VCaP (cell line): Measurements from ENCODE around the gene GALNT5.
"Not testable (repeated sequence)": the region's sequence is repeated elsewhere in the genome, so short reads cannot be mapped to it uniquely, and the experiment has no call there.

Experiments used
- H3K27ac ChIP-seq: fragments of 450-650 bp; 2 replicates; pipeline ENCODE4 v1.5.1; 2017
- TF ChIP-seq, protein P1 (sequence below): fragments of 450-650 bp; conservative IDR thresholded peaks from 2 replicates; pipeline ENCODE4 v1.5.1; 2017; ENCODE audit warnings: mild to moderate bottlenecking, moderate library complexity

GALNT5 gene

DNA sequence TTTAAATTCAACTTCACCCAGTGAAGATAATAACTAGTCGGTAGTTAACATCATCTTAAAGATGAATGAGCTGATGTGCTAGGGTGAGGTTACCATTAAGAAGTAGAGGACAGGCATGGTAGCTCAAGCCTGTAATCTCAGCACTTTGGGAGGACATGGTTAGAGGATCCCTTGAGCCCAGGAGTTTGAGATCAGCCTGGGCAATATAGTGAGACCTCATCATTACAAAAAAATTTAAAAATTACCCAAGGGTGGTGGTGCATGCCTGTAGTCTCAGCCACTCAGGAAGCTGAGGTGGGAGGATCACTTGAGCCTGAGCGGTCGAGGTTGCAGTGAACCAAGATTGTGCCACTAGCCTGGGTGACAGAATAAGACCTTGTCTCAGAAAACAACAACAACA, 4.7 kb downstream of the GALNT5 start:
- TF ChIP-seq, protein P1, sequence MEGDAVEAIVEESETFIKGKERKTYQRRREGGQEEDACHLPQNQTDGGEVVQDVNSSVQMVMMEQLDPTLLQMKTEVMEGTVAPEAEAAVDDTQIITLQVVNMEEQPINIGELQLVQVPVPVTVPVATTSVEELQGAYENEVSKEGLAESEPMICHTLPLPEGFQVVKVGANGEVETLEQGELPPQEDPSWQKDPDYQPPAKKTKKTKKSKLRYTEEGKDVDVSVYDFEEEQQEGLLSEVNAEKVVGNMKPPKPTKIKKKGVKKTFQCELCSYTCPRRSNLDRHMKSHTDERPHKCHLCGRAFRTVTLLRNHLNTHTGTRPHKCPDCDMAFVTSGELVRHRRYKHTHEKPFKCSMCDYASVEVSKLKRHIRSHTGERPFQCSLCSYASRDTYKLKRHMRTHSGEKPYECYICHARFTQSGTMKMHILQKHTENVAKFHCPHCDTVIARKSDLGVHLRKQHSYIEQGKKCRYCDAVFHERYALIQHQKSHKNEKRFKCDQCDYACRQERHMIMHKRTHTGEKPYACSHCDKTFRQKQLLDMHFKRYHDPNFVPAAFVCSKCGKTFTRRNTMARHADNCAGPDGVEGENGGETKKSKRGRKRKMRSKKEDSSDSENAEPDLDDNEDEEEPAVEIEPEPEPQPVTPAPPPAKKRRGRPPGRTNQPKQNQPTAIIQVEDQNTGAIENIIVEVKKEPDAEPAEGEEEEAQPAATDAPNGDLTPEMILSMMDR, result no peak
- H3K27ac ChIP-seq, result no peak overlapping the region

DNA sequence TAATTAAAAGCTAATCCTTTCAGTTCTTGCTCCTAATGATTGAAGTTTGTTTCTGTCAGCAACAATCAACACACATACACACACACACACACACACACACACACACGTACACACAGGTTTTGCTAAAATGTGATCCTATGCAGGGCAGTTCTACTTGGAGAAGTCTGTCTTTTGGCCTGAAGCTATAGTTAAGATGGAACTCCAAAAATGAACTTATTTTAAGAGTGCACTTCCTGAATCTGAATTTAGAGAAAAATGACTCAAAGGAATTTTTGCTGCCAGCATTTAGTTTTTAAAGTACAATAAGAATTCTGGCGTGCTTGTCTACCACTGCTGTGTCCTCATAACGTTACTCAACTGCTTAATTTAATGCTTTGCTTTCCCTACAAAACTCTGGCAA, 6.6 kb downstream of the GALNT5 start:
- TF ChIP-seq, protein P1, result no peak
- no peak overlapping the region for H3K27ac ChIP-seq

DNA sequence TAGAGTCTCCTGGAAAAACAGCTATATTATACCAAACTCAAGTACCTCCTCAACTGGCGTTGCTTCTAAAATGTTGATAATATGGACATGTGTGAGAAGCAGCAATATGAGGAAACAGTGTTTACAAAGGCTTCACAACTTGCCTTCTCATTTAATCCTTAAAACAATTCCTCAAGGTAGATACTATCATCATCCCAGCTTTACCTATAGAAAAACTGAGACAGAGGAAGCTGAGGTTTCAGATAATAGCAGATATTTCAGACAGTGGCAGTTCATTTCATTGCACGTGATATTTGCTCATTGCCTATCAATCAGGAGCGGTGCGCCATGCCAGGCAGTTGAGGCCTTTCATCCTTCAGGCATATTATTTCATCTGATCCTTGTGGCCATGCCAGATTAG, 8.3 kb downstream of the GALNT5 start:
- TF ChIP-seq, protein P1, result no peak
- no peak overlapping the region for H3K27ac ChIP-seq

DNA sequence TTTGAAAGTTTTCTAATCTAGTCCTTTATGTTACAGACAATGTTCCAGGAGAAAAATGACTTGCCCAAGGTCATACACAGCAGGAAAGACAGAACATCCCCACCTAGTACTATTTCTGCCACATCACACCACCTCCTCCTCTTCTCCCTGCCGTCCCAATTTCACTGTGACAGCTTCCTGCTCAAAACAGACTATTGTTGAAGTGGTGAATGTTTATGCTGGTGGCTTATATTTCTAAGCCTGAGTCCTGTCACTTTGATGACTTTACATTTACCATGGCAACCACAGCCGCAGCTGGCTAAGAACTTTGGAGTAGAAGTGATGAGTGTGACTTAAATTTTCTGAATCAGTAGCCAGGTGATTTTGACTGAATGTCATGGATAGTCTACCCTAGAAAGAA, 10.0 kb downstream of the GALNT5 start:
- TF ChIP-seq, protein P1, result no peak
- no peak overlapping the region for H3K27ac ChIP-seq

DNA sequence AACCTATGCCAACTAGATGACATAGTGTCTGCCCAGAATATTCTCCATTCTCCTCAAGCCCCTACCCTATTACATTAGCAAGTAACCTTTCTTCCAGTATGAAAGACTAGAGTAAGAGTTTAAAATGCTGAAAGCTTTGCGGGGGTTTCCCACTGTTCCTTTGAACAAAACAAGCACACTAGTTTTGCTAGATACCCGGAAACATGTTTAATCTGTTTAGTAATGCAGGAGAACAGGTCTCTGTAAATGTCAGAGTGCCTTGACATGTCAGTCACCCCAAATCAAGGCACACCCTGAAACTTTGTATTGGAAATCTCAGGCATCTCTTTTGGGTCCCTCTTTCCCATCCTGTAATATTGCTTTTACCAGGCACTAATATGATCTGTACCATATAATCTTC, 11.6 kb downstream of the GALNT5 start:
- TF ChIP-seq, protein P1, result no peak
- H3K27ac ChIP-seq, result no peak overlapping the region

DNA sequence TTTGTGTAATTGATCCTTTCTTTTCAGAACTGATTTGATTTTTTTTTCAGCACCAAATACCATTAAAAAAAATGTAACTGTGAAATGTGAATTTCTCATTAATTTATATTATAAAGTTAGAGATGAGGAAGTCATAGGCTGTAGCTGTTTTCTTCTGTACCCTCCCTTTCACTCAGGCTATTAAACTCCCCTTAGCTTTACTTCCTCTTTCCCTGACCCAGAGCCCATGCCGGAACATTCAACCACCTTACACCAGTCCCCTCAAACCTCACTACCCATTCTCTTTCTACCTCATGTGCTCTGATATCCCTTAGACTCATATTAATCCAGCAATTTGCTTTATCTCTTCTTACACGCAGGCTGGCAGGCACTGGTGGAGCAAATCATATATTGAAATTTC, 12.4 kb downstream of the GALNT5 start:
- TF ChIP-seq, protein P1, result no peak
- H3K27ac ChIP-seq, result no peak overlapping the region

DNA sequence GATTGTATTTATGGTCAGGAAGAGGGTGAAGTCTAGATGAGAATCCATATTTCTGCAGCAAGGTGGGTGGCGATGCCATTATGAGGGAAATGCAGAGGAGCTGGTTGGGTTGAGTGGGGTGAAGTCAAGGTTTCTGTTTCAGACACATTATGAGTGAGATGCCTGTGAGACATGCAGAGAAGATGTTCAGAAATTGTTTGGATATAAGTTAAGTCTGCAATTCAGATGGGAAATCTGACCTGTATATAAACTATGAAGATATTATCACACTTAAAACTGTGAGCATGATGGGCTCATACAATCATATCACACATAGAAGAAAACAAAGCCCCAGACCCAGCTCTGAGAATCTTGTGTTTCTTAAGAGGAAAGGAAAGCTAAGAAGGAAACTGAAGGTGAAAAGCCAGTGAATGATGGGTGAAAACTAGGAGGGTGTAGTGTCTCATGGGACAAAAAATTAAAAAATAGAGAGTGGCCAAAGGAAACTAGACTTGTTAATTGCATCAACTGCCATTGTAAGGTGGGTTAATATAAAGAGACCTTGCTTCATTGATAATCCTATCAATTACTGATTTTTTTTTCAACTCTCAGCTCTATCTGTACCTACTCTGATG, 14.2 kb downstream of the GALNT5 start:
- no peak overlapping the region for H3K27ac ChIP-seq
- TF ChIP-seq, protein P1, result no peak

DNA sequence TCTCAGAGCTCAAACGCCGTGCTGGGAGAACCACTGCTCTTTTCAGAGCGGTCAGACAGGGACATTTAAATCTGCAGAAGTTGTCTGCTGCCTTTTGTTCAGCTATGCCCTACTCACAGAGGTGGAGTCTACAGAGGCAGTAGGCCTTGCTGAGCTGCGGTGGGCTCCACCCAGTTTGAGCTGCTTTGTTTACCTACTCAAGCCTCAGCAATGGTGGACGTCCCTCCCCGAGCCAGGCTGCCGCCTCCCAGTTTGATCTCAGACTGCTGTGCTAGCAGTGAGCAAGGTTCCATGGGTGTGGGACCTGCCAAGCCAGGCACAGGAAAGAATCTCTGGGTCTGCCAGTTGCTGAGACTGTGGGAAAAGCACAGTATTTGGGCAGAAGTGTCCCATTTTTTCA, 21.8 kb downstream of the GALNT5 start:
- not testable (repeated sequence) for H3K27ac ChIP-seq
